HG03103 (cell line): Measurements from ENCODE around the gene CEP95.
"Not testable (repeated sequence)": the region's sequence is repeated elsewhere in the genome, so short reads cannot be mapped to it uniquely, and the experiment has no call there.

ENCODE experiments used
- ATAC-seq: cut with Tn5 transposase; IDR thresholded peaks from one replicate; pipeline ENCODE4 v1.9.1; 2021; ENCODE audit warnings: low read depth; ENCODE audit not compliant: unreplicated experiment

CEP95 gene

GRCh38 chr17:64506576-64507412 is at the start of gene CEP95:
TSS of gene CEP95 (plus strand) at chr17:64506977. CDS start at chr17:64507098, 121 bp downstream.
- ATAC-seq: peak; percentile 52

DNA sequence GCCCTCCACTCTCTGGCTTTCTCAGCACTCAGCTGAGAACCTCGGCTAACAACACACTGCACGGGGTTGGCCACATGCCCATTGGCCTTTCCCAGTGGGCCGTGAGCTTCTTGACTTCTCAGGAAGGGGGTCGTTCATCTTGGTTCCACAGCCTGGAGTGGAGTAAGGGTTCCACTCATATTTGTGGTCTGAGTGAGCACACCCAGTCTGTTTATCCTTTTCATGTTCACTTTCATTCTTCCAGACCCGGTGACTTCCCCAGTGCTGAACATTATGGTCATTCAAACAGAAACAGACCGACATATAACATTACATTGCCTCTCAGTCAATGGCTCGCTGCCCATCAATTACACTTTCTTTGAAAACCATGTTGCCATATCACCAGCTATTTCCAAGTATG is 49.6 kb upstream of the CEP95 start:
- no peak for ATAC-seq

DNA sequence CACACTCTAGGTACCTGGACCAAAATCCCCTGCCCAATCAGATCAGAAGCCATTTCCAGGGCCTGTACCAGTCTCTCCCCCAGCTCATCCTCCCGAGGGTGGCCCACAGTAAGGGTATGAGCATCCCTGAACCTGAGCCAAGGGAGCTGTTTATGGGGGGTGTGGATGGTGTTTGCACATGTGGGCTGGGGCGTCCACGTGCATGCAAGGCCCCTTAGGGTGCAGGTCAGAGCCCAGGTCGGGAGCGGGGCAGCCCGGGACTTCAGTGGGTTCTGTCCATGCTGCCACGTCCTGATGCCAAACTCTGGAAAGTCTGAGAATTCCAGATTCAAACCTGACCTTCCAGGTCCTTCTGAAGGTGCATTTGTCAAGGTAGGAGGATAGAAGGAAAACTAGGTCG is 48.0 kb upstream of the CEP95 start:
- ATAC-seq: no peak

DNA sequence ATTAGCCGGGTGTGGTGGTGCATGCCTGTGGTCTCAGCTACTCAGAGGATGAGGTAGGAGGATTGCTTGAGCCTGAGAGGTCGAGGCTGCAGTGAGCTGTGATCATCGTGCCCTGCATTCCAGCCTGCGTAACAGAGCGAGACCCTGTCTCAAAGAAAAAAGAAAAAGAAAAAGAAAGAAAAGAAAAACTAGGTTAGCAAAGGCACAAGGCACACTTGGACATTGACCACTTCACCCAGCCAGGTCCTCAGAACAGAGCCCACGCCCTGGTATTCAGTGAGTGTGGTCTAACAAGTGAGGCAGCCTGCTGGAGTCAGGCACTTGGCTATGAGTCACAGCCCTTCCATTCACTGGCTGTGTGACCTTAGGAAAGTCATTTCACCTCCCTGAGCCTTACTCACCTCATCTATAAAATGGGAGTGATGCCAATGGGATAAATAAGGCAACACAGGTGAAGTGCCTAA is 47.5 kb upstream of the CEP95 start:
- ATAC-seq: no peak

- not testable (repeated sequence) for ATAC-seq
These were observed 47.0 kb upstream of the CEP95 start for GRCh38 chr17:64459818-64460217.

DNA sequence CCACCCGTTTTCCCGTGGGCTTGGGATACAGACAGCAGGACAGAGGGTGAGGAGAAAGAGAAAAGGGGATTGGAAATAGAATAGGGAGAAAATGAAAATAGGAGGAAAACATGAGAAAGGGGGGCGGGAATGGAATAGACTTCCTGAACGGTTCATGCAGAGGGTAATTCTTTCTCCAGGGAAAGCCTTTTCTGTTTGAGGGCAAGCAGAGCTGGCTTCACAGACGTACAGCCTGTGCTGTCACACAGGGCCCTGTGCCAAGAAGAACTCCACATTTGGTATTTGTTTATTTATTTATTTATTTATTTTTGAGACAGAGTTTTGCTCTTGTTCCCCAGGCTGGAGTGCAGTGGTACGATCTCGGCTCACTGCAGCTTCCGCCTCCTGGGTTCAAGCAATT is 45.8 kb upstream of the CEP95 start:
- ATAC-seq: no peak

- no peak for ATAC-seq
These were observed 45.0 kb upstream of the CEP95 start for GRCh38 chr17:64461788-64462187.

DNA sequence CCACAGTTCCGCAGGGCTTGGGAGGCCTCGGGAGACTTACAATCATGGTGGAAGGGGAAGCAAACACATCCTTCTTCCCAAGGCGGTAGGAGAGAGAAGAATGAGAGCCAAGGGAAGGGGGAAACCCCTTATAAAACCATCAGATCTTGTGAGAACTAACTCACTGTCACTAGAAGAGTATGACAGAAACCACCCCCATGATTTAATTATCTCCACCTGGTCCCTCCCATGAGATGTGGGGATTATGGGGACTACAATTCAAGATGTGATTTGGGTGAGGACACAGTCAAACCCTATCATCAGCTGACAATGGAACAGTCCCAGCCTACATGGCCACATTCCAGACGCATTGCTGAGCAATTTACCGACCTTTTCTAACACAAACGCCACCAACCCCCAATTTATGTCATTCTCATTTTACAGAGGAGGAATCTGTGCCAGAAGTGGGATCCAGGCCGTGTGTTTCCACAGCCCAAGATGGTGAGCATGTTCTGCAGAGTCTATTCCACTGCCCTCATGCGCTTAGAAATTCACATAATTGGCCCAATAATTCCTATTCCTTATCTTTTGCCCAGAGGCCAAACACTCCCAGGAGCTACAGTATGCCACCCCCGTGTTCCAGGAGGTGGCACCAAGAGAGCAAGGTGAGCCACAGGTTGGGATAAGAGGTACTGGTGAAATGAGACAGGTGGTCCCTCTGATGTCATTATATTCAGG is 40.6 kb upstream of the CEP95 start:
- no peak for ATAC-seq

GRCh38 chr17:64466834-64467233 is 39.9 kb upstream of the CEP95 start:
- not testable (repeated sequence) for ATAC-seq

GRCh38 chr17:64470625-64471024 is 36.2 kb upstream of the CEP95 start:
- no peak for ATAC-seq

- ATAC-seq: no peak
These were observed 35.3 kb upstream of the CEP95 start for GRCh38 chr17:64471440-64471839.

DNA sequence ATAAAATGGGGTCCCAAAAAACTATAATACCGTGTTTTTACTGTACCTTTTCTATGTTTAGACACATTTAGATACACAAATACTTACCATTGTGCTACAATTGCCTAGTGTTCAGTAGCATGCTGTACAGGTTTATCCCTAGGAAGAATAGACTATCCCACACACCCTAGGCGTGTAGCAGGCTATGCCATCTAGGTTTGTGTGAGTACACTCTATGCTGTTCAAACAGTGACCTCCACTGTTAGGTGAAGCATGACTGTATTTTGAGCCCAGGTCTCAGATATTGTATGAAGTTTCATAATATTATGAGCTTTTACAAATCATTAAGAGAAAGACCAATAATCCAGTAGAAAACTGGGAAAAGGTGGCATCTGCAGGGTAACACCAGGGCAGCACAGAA is 34.2 kb upstream of the CEP95 start:
- no peak for ATAC-seq

DNA sequence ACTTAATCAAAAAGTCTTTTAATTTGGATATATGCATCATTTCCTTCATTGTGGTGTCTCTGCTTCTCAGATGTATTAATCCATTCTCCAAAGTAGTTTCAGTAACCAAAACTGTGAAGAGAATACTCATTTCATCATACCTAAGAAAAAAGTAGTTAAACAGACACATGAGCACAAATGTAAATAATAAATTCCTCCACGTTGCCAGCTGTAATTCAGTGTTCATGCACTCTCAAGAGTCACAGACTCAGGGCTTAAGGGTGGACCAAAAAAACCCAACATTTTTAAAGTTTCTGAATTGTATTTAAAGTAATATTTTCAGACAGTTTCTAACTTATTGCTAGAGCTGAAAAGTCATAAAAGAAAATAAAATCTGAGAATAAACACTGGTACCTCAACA is 28.9 kb upstream of the CEP95 start:
- no peak for ATAC-seq

- no peak for ATAC-seq
These were observed 25.8 kb upstream of the CEP95 start for GRCh38 chr17:64480951-64481350.

DNA sequence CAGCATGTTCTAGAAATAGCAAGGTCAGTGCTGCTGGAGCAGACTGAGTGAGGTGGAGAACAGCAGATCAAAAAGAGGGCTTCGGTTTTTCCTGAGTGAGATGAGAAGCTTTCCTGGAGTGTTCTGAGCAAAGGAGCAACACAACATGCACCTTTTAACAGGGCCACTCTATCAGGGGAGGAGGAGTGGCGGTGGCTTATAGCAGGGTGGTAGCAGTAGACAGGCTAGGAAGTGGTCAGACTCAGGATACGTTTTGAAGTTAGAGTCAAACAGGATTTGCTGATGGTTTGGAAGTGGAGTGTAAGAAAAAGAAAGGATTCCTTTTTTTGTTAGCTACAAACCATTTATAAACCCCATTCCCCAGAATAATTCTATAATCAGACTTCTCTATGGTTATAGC is 22.4 kb upstream of the CEP95 start:
- no peak for ATAC-seq

DNA sequence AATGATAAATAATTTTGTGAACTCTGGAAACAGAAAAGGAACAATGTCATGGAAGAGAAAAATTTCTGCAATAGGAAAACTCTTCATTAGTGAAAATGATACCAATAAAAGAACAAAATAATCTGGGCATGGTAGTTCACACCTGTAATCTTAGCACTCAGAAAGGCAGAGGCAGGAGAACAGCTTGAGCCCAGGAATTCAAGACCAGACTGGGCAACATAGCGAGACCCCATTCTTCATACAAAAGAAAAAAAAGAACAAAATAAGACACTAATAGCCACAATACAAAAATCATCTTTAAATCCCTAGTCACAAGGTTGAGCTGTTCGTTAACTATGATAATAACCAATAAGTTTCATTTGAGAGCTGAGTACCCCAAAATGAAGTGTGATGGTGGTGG is 18.5 kb upstream of the CEP95 start:
- ATAC-seq: no peak

DNA sequence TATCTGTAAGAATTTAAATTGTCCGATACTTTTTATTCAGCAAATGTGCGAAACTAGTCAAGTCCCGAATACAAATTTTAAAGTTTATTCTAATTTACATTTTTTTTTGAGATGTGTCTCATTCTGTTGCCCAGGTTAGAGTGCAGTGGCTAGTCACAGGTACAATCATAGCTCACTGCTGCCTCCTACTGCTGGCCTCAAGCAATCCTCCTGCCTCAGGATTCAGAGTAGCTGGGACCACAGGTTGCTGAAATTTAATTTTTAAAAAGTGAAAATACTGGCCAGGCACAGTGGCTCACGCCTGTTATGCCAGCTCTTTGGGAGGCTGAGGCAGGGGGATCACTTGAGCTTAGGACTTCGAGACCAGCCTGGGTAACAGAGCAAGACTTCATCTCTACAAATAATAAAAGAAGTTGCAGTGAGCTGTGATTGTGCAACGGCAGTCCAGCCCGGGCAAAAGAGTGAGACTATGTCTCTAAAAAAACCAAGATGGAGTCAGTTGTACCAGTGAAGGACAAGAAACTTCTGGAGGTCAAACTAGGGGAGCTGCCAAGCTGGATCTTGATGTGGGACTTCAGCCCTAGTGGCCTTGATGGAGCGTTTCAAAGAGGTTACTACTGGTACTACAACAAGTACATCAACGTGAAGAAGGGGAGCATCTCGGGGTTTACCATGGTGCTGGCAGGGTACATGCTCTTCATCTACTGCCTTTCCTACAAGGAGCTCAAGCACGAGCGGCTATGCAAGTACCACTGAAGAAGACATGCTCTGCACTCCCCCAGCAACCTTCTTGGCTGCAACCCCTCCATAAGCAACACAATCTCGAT is 15.5 kb upstream of the CEP95 start:
- no peak for ATAC-seq

- ATAC-seq: no peak
These were observed 14.8 kb upstream of the CEP95 start for GRCh38 chr17:64491994-64492393.

DNA sequence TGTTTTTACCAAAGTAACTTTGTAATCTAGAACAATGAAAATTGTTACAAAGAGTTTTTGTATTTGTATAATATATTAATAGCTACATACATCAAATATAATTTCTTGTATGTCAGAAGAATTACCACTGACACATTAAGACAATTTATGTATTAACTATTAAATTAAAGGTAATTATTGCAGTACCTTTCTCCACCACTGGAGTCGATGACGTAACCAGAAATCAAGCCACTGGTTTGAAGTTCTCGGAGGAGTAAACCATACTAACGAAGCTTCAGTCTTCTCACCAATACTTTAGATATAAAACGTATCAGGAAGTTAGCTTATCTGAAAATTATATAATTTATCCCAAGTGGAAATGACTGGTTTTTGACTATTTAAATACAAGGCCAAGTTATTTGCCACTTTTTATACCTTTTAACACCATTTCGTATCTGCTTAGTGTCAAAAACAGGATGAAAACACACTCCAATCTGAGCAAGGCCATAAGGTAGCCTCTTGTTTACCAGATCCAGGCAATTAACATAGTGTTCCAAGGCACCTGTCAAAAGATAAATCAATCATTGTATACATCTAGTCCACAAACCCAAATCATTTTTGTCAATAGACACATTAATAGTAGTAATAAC is 14.2 kb upstream of the CEP95 start:
- ATAC-seq: no peak

GRCh38 chr17:64494121-64494520 is 12.7 kb upstream of the CEP95 start:
- ATAC-seq: no peak

GRCh38 chr17:64495300-64495699 is 11.5 kb upstream of the CEP95 start:
- not testable (repeated sequence) for ATAC-seq
